HG03457 (cell line): ENCODE measurements around the gene EVA1C.
"Not testable (repeated sequence)": the region's sequence is repeated elsewhere in the genome, so short reads cannot be mapped to it uniquely, and the experiment has no call there.

Source experiments
- ATAC-seq: cut with Tn5 transposase; IDR thresholded peaks from one replicate; pipeline ENCODE4 v1.9.1; 2021; ENCODE audit warnings: moderate number of reproducible peaks; ENCODE audit not compliant: unreplicated experiment

Gene EVA1C

DNA sequence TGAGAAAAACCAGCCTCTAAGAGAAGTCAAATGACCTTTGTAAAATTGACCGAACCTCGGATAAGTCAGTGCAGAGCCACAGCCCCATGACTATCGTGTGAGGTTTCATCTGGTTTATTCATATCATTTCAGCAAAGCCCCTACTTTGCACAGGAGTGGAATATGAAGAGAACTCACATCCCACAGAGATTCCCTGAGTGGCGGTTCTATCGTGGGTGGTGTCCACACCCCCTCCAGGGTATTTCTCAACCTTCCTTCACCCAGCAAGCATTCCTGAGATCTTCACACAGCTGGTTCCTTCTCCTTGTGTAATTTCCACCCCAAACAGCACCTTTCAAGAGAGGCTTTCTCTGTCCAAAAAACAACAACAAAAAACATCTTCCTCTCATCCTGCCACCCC is 47.5 kb downstream of the EVA1C start:
- ATAC-seq = no peak

DNA sequence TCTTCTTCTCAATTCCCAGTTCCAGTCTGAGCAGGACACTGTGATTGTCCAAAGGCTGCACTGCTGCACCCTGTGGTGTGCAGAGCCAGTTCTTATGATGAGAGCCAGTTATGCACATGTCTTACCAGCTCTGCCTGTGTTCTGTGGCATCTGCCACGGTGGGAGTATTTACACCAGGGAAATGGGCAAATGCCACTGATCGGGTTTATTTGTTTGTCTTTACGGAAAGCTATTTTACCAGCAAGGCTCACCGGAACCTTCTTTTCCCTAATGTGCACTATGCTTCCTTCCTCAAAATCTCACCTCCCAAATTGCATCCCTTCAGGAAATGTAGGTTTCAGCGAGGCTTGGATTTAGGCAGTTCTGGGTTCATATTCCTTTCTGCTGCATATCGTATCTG is 49.0 kb downstream of the EVA1C start:
- no peak for ATAC-seq

DNA sequence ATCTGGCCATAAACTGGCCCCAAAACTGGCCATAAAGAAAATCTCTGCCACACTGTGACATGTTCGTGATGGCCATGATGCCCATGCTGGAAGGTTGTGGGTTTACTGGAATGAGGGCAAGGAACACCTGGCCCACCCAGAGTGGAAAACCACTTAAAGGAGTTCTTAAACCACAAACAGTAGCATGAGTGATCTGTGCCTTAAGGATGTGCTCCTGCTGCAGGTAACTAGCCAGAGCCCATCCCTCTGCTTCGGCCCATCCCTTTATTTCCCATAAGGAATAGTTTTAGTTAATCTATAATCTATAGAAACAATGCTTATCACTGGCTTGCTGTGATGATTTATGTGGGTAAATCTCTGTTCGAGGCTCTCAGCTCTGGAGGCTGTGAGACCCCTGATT is 50.1 kb downstream of the EVA1C start:
- not testable (repeated sequence) for ATAC-seq

DNA sequence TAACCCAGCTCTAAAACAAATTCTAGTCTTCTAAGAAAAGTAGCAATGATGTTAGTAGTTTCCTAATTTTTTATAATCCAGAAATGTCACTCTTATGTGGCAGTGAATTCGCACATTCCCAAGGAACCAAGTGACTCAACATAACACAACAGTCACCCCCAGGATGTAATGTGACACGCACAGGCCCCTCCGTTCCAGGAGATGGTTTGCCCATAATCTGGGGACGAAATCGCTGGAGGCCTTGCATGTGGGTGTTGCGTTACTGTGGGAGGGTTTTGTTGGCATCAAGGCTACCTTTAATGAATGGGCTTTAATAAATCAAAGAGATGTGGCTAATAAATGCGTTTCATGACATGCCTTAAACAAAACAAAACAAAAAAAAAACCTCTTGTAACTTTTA is 50.9 kb downstream of the EVA1C start:
- ATAC-seq = no peak

DNA sequence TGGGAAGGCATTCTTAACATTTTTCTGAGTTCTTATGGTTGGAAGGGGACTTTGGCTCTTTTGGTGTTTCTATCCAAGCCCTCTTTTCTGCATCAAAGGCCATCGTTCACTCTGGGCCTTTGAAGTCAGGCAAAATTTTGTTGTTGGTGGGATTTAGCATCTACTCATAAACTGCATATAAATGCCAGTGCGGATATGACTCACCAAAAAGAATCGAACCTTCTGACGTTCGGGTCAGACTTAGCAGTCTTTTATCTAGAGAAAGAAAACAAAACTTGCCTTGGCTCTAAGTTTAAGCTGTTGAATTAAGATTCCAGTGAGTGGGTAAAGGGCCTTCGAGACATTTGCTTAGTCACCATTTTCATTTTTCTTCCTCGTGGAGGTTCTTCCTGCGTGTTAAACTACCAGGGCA is 51.4 kb downstream of the EVA1C start:
- no peak for ATAC-seq

DNA sequence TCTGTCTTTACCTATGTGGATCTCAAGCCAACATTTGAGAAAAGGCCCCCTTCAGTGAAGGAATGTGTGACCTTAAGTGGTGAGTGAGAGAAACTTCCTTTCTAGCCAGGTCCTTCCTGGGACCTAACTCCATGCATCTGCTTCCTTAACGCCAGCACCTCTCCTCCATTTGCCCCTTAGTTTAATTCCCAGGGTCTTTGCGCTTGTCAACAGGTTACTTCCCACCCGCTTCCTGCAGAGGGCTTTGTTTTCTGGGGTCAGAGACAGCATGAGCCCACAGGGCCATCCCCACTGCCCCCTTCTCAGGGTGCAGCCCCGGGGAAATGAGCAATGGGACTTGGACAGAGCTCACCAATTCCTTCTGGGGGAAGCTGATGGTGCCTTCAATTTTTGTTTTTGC is 54.8 kb downstream of the EVA1C start:
- ATAC-seq = no peak

DNA sequence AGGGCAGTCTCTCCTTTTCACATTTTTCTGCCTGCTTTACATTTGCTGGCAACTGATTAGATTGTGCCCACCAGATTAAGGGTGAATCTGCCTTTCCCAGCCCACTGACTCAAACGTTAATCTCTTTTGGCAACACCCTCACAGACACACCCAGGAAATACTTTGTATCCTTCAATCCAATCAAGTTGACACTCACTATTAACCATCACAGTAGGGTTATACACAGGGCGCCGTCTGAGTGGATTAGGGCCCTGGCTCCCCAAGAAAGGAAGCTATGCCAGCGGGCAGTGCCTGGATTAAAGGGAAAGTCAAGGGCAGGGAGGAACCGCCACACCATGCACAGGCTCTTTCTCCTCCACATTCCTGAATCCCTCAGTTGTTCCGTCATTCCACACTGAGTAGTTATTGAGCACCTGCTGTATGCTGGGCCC is 56.2 kb downstream of the EVA1C start:
- ATAC-seq = no peak

DNA sequence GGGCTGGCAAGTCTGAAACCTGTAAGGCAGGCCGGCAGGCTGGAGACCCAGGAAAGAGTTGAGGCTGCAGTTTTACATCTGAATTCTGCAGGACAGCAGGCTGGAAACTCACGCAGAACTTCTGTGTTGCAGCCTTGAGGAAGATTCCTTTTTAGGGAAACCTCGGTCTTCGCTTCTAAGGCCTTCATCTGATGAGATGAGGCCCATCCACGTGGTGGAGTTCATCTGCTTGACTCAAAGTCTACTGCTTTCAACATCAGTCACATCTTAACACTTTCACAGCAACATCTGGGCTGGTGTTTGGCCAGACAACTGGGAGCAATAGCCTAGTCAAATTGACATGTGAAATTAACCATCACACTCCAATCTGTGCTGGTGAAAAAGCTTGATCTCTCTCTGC is 57.1 kb downstream of the EVA1C start:
- ATAC-seq = no peak

DNA sequence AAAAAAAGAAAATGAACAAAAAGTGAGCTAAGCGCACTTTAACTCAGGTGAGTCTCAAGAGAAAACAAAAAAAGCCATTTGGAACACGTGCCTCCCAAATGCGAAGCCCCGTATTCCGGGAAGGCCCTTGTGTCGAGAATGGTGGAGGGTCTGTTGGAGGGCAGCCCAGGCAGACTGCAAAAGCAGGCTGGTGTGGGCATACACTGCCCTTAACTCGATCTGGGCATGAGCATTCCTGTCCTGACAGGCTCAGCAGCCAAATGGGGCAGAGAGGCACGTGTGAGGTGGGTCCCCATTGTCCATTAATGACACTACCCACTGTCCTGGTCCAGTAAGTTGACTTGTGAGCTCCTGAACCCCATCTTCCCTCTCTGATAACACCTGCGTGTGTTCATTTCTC is 57.7 kb downstream of the EVA1C start:
- no peak for ATAC-seq

DNA sequence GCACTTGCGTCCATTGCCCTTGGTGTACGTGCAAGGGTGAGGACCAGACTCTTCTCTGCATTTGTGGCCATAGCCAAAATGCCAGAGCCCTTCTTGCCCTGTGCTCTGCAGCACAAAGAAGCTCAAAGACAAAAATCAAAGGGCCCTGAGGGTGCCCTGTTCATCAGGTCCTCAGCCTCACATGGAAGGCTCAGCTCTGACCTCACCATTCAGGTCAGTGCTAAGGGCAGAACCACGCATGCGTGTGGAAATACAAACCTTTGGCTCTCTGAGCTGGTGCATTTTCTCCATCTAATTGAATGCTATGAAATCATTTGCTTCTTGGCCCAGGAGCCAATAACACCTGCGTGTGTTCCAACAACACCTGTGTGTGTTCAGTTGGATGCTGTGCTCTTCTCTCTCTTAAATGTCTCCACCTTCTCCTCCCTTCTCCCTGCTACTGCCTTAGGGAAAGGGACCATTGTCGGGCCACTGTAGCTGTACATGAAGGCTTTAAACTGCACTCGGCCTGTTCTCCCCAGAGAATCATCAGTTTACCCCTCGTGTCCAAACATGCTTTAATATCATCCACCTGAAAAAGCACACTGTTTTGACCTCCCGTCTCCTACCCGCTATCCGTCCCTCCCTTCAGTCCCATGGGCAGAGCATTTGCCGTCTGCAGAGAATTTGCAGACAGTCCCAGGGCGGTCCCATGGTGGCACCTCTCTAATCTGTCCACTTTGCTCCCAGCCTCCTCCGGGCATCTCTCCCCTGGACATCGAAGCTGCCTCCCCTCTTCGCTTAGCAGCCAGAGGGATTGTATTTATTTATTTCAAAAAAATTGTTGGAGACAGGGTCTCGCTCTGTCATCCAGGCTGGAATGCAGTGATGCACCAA is 60.6 kb downstream of the EVA1C start:
- ATAC-seq = no peak

DNA sequence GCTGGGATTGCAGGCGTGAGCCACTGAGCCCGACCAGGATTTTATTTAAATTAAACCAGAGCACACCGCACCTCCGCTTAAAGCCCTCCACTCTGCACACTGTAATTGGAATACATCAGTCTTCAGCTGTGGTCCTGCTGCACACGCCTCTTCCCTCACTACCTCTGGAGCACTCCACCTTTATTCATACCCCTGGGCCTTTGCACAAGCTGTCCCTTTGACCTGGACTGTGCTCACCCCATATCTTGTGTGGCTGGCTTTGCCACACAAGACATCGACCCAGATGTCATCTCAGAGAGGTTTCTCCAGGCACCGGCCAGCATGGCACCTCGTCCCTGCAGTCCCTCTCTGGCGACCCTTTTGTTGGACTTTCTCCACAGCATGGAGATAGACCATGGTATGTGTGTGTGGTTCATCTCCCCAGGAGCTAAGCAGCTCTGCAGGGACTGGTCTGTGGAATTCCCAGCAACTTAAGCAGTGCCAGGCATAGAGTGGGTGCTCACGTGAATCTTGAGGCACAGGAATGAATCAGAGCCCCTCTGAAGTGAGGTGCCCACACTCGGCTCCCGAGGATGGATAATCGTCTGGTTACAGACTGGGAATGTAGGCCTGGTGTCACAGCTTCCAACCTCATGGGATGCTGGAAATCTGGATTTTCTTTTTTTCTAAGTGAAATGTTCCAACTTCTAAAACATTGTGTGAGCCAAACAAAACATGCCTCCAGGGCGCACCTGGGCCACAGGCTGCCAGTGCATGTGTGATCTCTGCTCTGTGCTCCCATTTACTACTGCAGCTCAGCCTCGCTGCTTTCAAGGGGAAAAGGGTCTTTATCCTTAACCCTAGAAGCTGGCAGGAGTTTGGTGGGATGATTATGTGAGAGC is 61.9 kb downstream of the EVA1C start:
- no peak for ATAC-seq

DNA sequence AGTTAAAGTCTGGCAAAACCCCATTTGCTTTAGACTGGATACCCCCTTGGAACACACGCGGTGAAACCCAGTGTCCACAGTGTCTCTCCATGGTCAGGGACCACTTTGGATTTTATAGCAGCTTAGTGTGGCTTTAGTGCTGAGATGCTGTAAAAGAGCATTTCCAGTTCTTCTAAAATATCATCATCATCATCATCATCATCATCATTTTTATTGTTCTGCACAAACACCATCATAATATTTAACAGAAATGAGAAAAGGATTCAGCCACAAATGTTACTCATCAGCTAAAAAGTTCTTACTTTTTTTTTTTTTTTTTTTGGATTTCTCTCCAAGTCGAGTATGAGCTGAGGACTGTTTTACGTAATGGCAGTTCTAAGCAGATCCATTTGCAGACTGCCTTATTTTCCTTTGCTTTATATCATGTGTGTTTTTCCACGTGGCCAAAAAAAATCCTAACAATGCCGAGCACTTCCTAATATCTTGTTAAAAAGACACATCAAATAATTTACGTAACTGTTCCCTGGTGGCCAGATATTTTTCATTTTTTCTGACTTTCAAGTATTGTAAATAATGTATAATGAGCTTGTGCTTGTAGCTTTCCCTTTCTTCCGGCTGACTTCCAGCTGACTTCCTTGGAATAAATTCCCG is 62.8 kb downstream of the EVA1C start:
- no peak for ATAC-seq

DNA sequence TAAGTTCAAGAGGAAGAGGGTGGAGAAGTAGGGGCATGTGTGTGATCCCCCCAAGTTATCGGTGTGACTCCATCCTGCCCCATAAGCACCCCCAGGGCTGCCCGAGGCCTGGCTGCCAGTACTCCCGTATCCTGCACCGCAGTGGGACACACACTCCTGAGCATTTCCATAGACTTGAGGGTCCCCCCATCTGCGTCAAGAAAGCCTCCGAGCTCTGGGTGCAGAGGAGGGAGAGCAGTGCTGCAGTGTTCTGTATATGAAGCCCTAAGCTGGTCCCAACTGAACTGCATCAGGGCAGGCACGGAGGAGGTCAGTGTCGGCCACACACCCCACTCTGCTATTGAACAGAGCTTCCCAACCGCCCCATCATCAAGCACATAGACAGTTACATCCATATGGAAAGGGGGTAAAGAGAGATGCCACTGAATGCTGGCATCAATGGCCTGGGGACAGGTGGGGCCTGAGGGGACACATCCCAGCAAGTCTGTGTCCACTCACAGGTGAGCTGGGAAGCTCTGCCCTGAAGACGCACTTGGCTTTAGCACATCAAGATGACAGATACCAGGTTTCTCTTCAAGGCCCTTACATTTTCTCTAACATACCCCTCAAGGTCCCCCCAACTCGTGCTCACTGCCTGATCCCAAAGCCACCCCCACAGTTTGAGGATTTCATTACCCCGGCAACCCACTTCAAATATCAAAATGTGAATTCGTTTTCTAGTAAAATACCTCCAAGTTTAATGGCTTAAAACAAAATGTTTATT is 64.3 kb downstream of the EVA1C start:
- no peak for ATAC-seq

DNA sequence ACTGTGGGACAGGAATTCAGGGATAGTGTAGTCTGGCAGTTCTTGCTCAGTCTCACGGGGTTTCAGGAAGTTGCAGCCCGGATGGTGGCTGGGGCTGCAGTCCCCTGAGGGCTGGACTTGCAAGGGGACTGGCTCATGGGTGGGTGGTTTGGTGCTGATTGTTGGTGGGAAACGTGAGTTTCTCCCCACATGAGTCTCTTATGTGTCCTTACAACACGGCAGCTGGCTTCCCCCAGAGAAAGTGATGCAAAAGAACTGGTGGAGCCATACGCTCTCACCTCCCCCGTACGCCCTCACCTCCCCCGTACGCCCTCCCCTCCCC is 64.9 kb downstream of the EVA1C start:
- ATAC-seq = no peak

DNA sequence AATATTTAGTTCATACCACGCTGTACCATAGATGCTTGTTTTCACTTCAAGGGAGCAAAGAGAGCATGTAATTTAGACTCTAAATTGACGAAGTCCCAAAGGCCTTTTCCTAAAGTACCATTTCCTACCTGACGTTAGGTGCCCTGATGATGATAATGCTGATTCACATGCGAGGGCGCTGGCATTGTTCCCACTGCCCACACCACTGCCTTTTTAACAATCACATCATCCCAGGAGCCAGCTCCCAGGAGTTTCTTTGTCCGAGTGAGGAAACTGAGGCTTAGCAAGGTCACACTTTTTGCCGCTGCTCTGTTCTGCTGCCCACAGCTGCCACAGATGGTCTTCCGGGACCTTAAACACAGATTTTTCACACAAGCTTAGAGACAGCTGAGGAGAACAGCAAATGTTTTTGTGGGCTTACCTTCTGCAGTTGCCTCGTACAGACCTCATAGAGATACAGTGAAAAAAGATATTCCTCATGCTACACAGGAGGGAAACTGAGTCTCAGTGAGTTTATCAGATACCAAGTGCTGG is 69.4 kb downstream of the EVA1C start:
- ATAC-seq = no peak

DNA sequence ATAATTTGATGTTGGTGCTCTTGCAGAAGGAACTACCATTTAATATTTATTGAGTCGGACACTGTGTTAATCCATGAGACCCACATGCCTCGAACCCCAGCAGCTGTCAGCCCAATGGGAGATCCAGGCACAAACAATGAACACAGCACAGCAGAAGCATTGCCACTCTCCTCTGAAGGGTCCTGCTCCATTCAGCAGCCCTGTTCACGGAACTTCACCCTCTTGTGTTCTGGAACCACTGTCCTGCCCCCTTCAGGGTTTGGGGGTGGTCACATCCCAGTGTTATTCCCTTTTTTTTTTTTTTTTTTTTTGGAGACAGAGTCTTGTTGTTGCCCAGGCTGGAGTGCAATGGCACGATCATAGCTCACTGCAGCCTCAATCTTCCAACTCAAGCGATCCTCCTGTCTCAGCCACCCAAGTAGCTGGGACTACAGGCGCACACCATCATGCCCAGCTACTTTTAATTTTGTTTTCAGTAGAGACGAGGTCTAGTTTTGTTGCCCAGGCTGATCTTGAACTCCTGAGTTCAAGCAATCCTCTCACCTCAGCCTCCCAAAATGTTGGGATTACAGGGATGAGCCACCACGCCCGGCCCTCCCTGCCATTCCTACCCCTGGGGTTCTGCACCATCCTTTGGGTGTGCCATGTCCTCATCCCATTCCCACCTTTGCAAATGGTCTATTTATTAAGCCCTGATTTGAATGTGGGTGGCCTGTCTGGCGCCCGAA is 70.2 kb downstream of the EVA1C start:
- ATAC-seq = no peak

DNA sequence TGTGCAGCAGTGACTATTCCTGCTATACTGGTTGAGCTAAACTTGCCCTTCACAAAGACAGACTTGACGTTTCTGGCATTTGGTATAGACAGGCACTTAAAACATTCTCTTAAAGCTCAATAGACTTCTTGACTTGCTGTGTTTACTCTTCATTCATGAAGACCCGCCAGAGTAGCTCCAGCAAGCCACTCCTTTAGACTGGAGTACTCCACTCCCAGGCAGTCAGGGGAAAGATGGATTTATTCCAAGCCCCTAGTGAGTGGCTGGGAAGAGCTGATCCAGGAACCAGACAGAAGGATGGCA is 70.7 kb downstream of the EVA1C start:
- ATAC-seq = no peak

DNA sequence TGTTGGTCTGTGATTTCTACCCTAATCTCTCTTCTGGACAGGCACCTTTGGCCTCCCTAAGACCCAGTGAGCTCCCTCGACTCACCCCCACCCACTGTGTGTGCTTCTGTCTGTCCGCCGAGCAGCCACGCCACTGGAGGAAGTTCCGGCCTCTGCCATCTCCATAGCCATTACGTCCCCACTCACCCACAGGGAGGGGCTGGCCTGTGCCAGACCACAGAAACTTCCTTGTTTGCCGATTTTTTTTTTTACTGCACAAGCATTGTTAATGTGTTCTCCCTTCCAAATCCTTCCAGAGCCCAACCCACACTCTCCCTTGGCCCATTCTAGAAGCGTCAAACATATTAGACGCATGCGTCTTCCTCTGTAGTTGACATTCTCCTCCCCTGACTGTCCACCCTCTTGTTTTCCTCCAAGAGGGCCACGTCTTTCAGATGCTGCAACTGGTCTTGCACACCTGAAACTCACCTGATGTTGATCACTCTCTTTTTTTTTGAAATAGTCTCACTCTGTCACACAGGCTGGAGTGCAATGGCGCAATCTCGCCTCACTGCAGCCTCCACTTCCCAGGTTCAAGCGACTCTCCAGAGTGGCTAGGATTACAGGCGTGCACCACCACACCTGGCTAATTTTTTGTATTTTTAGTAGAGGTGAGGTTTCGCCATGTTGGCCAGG is 72.3 kb downstream of the EVA1C start:
- ATAC-seq = no peak

DNA sequence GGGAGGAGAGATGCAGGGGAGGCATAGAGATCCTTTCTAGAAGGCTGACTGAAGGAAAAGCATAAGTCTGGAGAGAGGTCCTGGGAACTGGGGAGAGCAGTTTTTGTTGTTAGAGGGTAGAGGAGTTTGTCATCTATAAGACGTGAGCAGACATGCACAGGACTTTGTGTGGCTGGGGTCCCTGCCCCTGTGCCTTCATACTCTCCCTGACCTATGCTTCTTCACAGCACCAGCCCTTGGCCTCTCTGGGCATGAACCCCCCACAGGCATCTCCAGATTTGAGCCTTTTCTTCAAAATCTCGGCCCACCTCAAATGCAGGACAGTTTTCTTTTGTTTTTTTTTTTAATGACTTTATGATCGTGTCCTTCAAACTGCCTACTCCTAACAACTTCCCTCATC is 79.9 kb downstream of the EVA1C start:
- ATAC-seq = no peak
